22Rv1 (cell line): ENCODE data around the gene LAMA1.

Source experiments
- ZFX ChIP-seq: fragments of 450-650 bp; IDR thresholded peaks from 2 replicates; pipeline ENCODE4 v1.6.1; 2017; ENCODE audit warnings: antibody characterized with exemption, borderline replicate concordance
- TF ChIP-seq, protein P1 (sequence below): fragments of 450-650 bp; IDR thresholded peaks from 2 replicates; pipeline ENCODE4 v1.5.1; 2017; ENCODE audit warnings: mild to moderate bottlenecking

DNA sequence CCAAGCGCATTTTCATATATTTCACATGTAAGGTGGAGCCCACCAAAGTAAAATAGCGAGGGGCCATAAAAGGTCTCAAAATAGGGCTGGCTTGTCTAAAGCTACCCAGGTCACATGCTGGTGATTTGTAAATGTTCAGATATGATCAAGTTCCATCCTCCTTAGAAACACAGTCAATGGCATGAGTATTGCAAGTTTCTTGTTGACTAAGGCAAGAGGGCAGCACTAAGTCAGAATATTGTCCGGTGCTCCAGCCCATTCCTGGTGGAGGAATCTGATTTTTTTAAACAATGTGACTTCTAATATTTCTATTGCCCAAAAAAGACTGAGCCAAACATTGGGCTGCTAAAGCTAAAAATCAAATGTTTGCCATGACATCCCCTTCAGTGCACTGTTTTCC, 85.1 kb downstream of the LAMA1 start:
- TF ChIP-seq, protein P1, sequence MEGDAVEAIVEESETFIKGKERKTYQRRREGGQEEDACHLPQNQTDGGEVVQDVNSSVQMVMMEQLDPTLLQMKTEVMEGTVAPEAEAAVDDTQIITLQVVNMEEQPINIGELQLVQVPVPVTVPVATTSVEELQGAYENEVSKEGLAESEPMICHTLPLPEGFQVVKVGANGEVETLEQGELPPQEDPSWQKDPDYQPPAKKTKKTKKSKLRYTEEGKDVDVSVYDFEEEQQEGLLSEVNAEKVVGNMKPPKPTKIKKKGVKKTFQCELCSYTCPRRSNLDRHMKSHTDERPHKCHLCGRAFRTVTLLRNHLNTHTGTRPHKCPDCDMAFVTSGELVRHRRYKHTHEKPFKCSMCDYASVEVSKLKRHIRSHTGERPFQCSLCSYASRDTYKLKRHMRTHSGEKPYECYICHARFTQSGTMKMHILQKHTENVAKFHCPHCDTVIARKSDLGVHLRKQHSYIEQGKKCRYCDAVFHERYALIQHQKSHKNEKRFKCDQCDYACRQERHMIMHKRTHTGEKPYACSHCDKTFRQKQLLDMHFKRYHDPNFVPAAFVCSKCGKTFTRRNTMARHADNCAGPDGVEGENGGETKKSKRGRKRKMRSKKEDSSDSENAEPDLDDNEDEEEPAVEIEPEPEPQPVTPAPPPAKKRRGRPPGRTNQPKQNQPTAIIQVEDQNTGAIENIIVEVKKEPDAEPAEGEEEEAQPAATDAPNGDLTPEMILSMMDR, result peak; percentile 19; the same call in 1 of the 2 replicates
- TF ChIP-seq ZFX, result no peak
